Measurements from ENCODE around the gene HIC1. TPM values are rescaled to one million over a fixed set of nuclear protein-coding genes. Genes with fewer than 3 reads are reported as not detected.

Gene HIC1
- total and polyA plus RNA-seq, 2 of the 4 experiments (the other 2 are of a cell fraction): 10.4 to 23.0 TPM

DNA sequence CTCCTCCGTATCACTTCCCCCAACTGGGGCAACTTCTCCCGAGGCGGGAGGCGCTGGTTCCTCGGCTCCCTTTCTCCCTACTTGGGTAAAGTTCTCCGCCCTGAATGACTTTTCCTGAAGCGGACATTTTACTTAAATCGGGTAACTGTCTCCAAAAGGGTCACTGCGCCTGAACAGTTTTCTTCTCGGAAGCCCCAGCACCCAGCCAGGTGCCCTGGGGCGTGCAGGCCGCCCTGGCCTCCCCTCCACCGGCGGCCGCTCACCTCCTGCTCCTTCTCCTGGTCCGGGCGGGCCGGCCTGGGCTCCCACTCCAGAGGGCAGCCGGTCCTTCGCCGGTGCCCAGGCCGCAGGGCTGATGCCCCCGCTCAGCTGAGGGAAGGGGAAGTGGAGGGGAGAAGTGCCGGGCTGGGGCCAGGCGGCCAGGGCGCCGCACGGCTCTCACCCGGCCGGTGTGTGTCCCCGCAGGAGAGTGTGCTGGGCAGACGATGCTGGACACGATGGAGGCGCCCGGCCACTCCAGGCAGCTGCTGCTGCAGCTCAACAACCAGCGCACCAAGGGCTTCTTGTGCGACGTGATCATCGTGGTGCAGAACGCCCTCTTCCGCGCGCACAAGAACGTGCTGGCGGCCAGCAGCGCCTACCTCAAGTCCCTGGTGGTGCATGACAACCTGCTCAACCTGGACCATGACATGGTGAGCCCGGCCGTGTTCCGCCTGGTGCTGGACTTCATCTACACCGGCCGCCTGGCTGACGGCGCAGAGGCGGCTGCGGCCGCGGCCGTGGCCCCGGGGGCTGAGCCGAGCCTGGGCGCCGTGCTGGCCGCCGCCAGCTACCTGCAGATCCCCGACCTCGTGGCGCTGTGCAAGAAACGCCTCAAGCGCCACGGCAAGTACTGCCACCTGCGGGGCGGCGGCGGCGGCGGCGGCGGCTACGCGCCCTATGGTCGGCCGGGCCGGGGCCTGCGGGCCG is 1.6 kb downstream of the HIC1 start:
- Histone ChIP-seq H3K4me2 (ENCODE audit: low read depth, low read length) (peak overlapping the region; percentile 48), H2BK15ac (ENCODE audit: low read depth, low read length) (no peak overlapping the region), H3K36me3 (ENCODE audit: control insufficient read depth, insufficient read depth, low read length) (peaks cover 43% of the 10 kb centered on the region), H2BK120ac (ENCODE audit: low read depth, low read length) (peak overlapping the region; percentile 72), H2AK9ac (replicated peaks; ENCODE audit: low read depth, low read length, poor library complexity) (peak overlapping the region; percentile 99), H3K14ac (replicated peaks; ENCODE audit: low read depth, low read length) (peak overlapping the region; percentile 91), H4K20me1 (ENCODE audit: insufficient read depth, low read length) (peaks cover 32% of the 10 kb centered on the region), H4K8ac (ENCODE audit: low read depth in 2 of 2, low read length in 2 of 2) (peak overlapping the region; percentile 31 to 72; a peak in 3 of 4 replicates), H3K9me3 (ENCODE audit: control insufficient read depth, insufficient read depth, low read length) (no peaks in the 10 kb centered on the region), H3K9me1 (ENCODE audit: insufficient read depth, low read length) (0 out of 2 replicates have a peak, but pooled peaks cover 7% of the 10 kb centered on the region), H2BK5ac (ENCODE audit: low read depth, low read length, poor library complexity, severe bottlenecking) (peak overlapping the region; percentile 95), H4K5ac (ENCODE audit: low read depth, low read length) (peak overlapping the region; percentile 5), H4K91ac (ENCODE audit: insufficient read depth, low read depth, low read length) (peak overlapping the region; percentile 84), H3K4ac (ENCODE audit: low read depth, low read length) (peak overlapping the region; percentile 81), H3K27ac (ENCODE audit: insufficient read depth, low read length) (peak overlapping the region; percentile 98), H3K56ac (ENCODE audit: extremely low read depth, insufficient read depth, low read length) (peak overlapping the region; percentile 92), H3K4me1 (ENCODE audit: control insufficient read depth, insufficient read depth, low read length) (peaks cover 33% of the 10 kb centered on the region), H2AFZ (replicated peaks; ENCODE audit: low read length, poor library complexity) (peak overlapping the region; percentile 75), H2AK5ac (ENCODE audit: low read depth, low read length) (peak overlapping the region; percentile 98), H3K18ac (ENCODE audit: low read depth, low read length) (peak overlapping the region; percentile 58), H3K23ac (ENCODE audit: low read depth, low read length) (peak overlapping the region; percentile 90), H3K27me3 (ENCODE audit: control insufficient read depth, insufficient read depth, low read length) (no peaks in the 10 kb centered on the region), H3K9ac (ENCODE audit: low read depth, low read length) (peak overlapping the region; percentile 96), H3K4me3 (ENCODE audit: insufficient read depth, low read depth, low read length) (peak overlapping the region; percentile 75), H3K79me1 (ENCODE audit: low read depth in 1 of 2, low read length in 2 of 2) (peaks cover 10 to 38% of the 10 kb centered on the region in 2 experiments; a peak in 3 of 4 replicates), H2BK20ac (ENCODE audit: low read depth, low read length) (no peak overlapping the region)
- CTCF ChIA-PET: interaction anchor here (1.0 to 6.3 kb wide), 4 partner anchors 15 to 359 kb away, joined by 3 to 57 read pairs (median 4); no protein-coding TSS in a partner anchor
- dilution Hi-C loops (cut with HindIII; ENCODE audit: low sequenced_read_pairs, unreplicated experiment) (no loop called here), intact Hi-C loops (cut with micrococcal nuclease) (no loop called here), in situ Hi-C loops (cut with MboI; ENCODE audit: low sequenced_read_pairs) (no loop called here)
- BruUV-seq (replicated peaks): no TSS peak
- ATAC-seq (ENCODE audit: low read depth) (no peak), DNase-seq (peak; percentile 64)
- POLR2A ChIA-PET (ENCODE audit: unreplicated experiment): interaction anchor here (0.6 to 1.3 kb wide), 3 partner anchors 28 to 188 kb away, joined by 3 to 4 read pairs (median 4); no protein-coding TSS in a partner anchor
- 2% methylated on average over 53 of the region's 85 CpGs; no CpG with 5 or more reads in 1 of the 2 experiments for WGBS, 2 experiments (ENCODE audit: extremely low coverage in 2 of 2, insufficient read length in 1 of 2)
- TF ChIP-seq MAZ (IDR thresholded peaks at IDR 0.05; ENCODE audit: borderline replicate concordance, low read depth, low read length) (0 out of 2 replicates have a peak, but pooled peaks have one; percentile 5), ELK1 (IDR thresholded peaks at IDR 0.05; ENCODE audit: borderline replicate concordance, low read depth, low read length) (no peak), NFE2L2 (IDR thresholded peaks at IDR 0.05; ENCODE audit: low read depth, low read length) (no peak), MAFK (IDR thresholded peaks at IDR 0.05; ENCODE audit: low read depth, low read length) (no peak), RFX5 (IDR thresholded peaks at IDR 0.05; ENCODE audit: low read depth, low read length) (no peak), CTCF (conservative IDR thresholded peaks at IDR 0.05; ENCODE audit: low read depth, low read length) (0 out of 2 replicates have a peak, but pooled peaks have one; percentile 6)
